IMR-90 (cell line): ENCODE results near the gene TBC1D9. TPM values are rescaled to one million over a fixed set of nuclear protein-coding genes. Genes with fewer than 3 reads are reported as not detected.

Experiments
- ATAC-seq: fragments of 200-7000 bp; cut with Tn5 transposase; 2 replicates; pipeline ENCODE4 v1.9.1; 2020; ENCODE audit warnings: low read depth, mild to moderate bottlenecking, moderate library complexity
- BruUV-seq: library from RNA; stranded (reverse); fragments of 400-500 nt; replicated peaks from 2 replicates; lab custom pipeline; 2021; lab: Mats Ljungman, UMichigan
- CTCF ChIA-PET: fragments of 300-600 bp; formaldehyde crosslinking; extraction: SDS; loops from one replicate; lab custom pipeline; 2021; ENCODE audit warnings: antibody characterized with exemption; lab: Yijun Ruan, JAX
- POLR2A ChIA-PET: fragments of 300-600 bp; sonication (Branson Sonifier 250); formaldehyde crosslinking; loops from one replicate; lab custom pipeline; 2022; ENCODE audit warnings: antibody characterized with exemption; ENCODE audit not compliant: unreplicated experiment; lab: Charles Lee
- DNase-seq: peaks from one replicate; pipeline ENCODE4 v3.0.0; 2013
- H2AFZ ChIP-seq: replicated peaks from 2 replicates; pipeline ENCODE3; 2013; ENCODE audit warnings: low read length, mild to moderate bottlenecking; ENCODE audit not compliant: poor library complexity
- H2AK5ac ChIP-seq: 2 replicates; pipeline ENCODE4 v1.6.1; 2013; ENCODE audit warnings: low read depth, low read length, inconsistent platforms
- H2AK9ac ChIP-seq: replicated peaks from 2 replicates; pipeline ENCODE3; 2013; ENCODE audit warnings: mild to moderate bottlenecking, low read depth, low read length, moderate library complexity; ENCODE audit not compliant: poor library complexity
- H2BK120ac ChIP-seq: 2 replicates; pipeline ENCODE4 v1.6.1; 2013; ENCODE audit warnings: low read depth, low read length, inconsistent platforms
- H2BK15ac ChIP-seq: 3 replicates; pipeline ENCODE4 v1.6.1; 2013; ENCODE audit warnings: low read depth, low read length, inconsistent platforms
- H2BK20ac ChIP-seq: 2 replicates; pipeline ENCODE4 v1.6.1; 2013; ENCODE audit warnings: low read depth, mild to moderate bottlenecking, inconsistent platforms, low read length, moderate library complexity
- H2BK5ac ChIP-seq: 2 replicates; pipeline ENCODE4 v1.6.1; 2013; ENCODE audit warnings: mild to moderate bottlenecking, low read depth, low read length, inconsistent platforms; ENCODE audit not compliant: poor library complexity, severe bottlenecking
- H3K14ac ChIP-seq: replicated peaks from 2 replicates; pipeline ENCODE4 v1.6.1; 2013; ENCODE audit warnings: low read depth, low read length, inconsistent platforms
- H3K18ac ChIP-seq: 2 replicates; pipeline ENCODE4 v1.6.1; 2013; ENCODE audit warnings: low read depth, low read length, control low read depth
- H3K23ac ChIP-seq: 2 replicates; pipeline ENCODE4 v1.6.1; 2013; ENCODE audit warnings: low read depth, low read length, inconsistent platforms
- H3K27ac ChIP-seq: 2 replicates; pipeline ENCODE4 v1.5.1; 2013; ENCODE audit warnings: mild to moderate bottlenecking, control low read depth, low read length; ENCODE audit not compliant: insufficient read depth
- H3K27me3 ChIP-seq: 2 replicates; pipeline ENCODE4 v1.6.1; 2013; ENCODE audit warnings: low read length; ENCODE audit not compliant: control insufficient read depth, insufficient read depth
- H3K36me3 ChIP-seq: 2 replicates; pipeline ENCODE4 v1.6.1; 2013; ENCODE audit warnings: low read length, mixed read lengths; ENCODE audit not compliant: control insufficient read depth, insufficient read depth
- H3K4ac ChIP-seq: 2 replicates; pipeline ENCODE4 v1.6.1; 2013; ENCODE audit warnings: low read depth, low read length, inconsistent platforms
- H3K4me1 ChIP-seq: 2 replicates; pipeline ENCODE4 v1.6.1; 2013; ENCODE audit warnings: low read length, mixed read lengths; ENCODE audit not compliant: control insufficient read depth, insufficient read depth
- H3K4me2 ChIP-seq: 2 replicates; pipeline ENCODE4 v1.6.1; 2013; ENCODE audit warnings: low read depth, mild to moderate bottlenecking, control low read depth, low read length, moderate library complexity
- H3K4me3 ChIP-seq: 2 replicates; pipeline ENCODE4 v1.5.1; 2013; ENCODE audit warnings: low read depth, mild to moderate bottlenecking, control low read depth, low read length, moderate library complexity; ENCODE audit not compliant: insufficient read depth
- H3K56ac ChIP-seq: 2 replicates; pipeline ENCODE4 v1.6.1; 2013; ENCODE audit warnings: low read length, inconsistent platforms; ENCODE audit not compliant: insufficient read depth; ENCODE audit errors: extremely low read depth
- H3K79me1 ChIP-seq, 2 experiments: 2 replicates each; pipeline ENCODE4 v1.6.1; 2013; ENCODE audit warnings: low read length in 2 of 2, inconsistent platforms in 1 of 2, low read depth in 1 of 2
- H3K9ac ChIP-seq: 2 replicates; pipeline ENCODE4 v1.6.1; 2013; ENCODE audit warnings: low read depth, low read length, control low read depth
- H3K9me1 ChIP-seq: 2 replicates; pipeline ENCODE4 v1.6.1; 2013; ENCODE audit warnings: low read length, inconsistent platforms; ENCODE audit not compliant: insufficient read depth
- H3K9me3 ChIP-seq: 2 replicates; pipeline ENCODE4 v1.6.1; 2013; ENCODE audit warnings: low read length; ENCODE audit not compliant: control insufficient read depth, insufficient read depth
- H4K20me1 ChIP-seq: 2 replicates; pipeline ENCODE4 v1.6.1; 2013; ENCODE audit warnings: low read length, inconsistent platforms; ENCODE audit not compliant: insufficient read depth
- H4K5ac ChIP-seq: 2 replicates; pipeline ENCODE4 v1.6.1; 2013; ENCODE audit warnings: mild to moderate bottlenecking, low read depth, low read length, control low read depth
- H4K8ac ChIP-seq, 2 experiments: 2 replicates each; pipeline ENCODE4 v1.6.1; 2013; ENCODE audit warnings: low read depth in 2 of 2, low read length in 2 of 2, control low read depth in 1 of 2, inconsistent platforms in 1 of 2
- H4K91ac ChIP-seq: 2 replicates; pipeline ENCODE4 v1.6.1; 2013; ENCODE audit warnings: low read depth, low read length, inconsistent platforms; ENCODE audit not compliant: insufficient read depth
- CEBPB ChIP-seq: IDR thresholded peaks from 2 replicates; pipeline ENCODE4 v1.6.1; 2012; ENCODE audit warnings: low read depth, low read length, improper control_type of control experiment
- FOS ChIP-seq: fragments of 150-350 bp; IDR thresholded peaks from 2 replicates; pipeline ENCODE4 v1.6.1; 2016; ENCODE audit warnings: low read depth, low read length
- MAFK ChIP-seq: IDR thresholded peaks from 2 replicates; pipeline ENCODE4 v1.6.1; 2012; ENCODE audit warnings: low read depth, low read length, improper control_type of control experiment
- MXI1 ChIP-seq: IDR thresholded peaks from 2 replicates; pipeline ENCODE4 v1.6.1; 2012; ENCODE audit warnings: low read depth, mild to moderate bottlenecking, low read length, moderate library complexity, borderline replicate concordance
- NFE2L2 ChIP-seq: fragments of 150-350 bp; IDR thresholded peaks from 2 replicates; pipeline ENCODE4 v1.6.1; 2016; ENCODE audit warnings: low read depth, mild to moderate bottlenecking, low read length
- RAD21 ChIP-seq: IDR thresholded peaks from 2 replicates; pipeline ENCODE4 v1.6.1; 2012; ENCODE audit warnings: low read length, improper control_type of control experiment
- RFX5 ChIP-seq: IDR thresholded peaks from 2 replicates; pipeline ENCODE4 v1.8.0; 2012; ENCODE audit warnings: low read depth, mild to moderate bottlenecking, low read length, moderate library complexity
- SMC3 ChIP-seq: fragments of 150-350 bp; IDR thresholded peaks from 2 replicates; pipeline ENCODE4 v1.6.1; 2016; ENCODE audit warnings: low read depth, mild to moderate bottlenecking, antibody characterized with exemption, low read length, moderate library complexity
- WGBS, 2 experiments: methylation state at CpG; one replicate each; pipeline versions ENCODE4 v1.1.5 to v1.1.7; 2013; ENCODE audit warnings: missing lambda C conversion rate in 2 of 2; ENCODE audit not compliant: insufficient read length in 1 of 2; ENCODE audit errors: extremely low coverage in 2 of 2; 5-methylcytosine and 5-hydroxymethylcytosine counted together
- dilution Hi-C: fragments of 300-500 bp; cut with HindIII; formaldehyde crosslinking; loops from one replicate; pipeline ENCODE4 v1.14.3; 2018; ENCODE audit warnings: low sequenced_read_pairs; ENCODE audit not compliant: unreplicated experiment
- in situ Hi-C: fragments of 300-500 bp; cut with MboI; formaldehyde crosslinking; loops from 3 replicates; pipeline ENCODE4 v1.14.3; 2019; ENCODE audit warnings: low sequenced_read_pairs, inconsistent platforms, mixed read lengths
- intact Hi-C: fragments of 100-400 bp; cut with micrococcal nuclease; formaldehyde crosslinking; loops from 2 replicates; pipeline ENCODE4 v1.10.0; 2022
- polyA plus RNA-seq, 3 experiments: library from polyadenylated mRNA; depleted of rRNA; stranded (reverse); fragments of >200 nt; gene quantifications; 2 replicates each; pipeline ENCODE4 v1.2.3, GENCODE V29; 2012; ENCODE audit warnings: low replicate concordance in 1 of 3
- total RNA-seq: library from RNA; depleted of rRNA; stranded (reverse); fragments of >200 nt; gene quantifications from 2 replicates; pipeline ENCODE4 v1.2.3, GENCODE V29; 2012
- TF ChIP-seq, protein P1 (sequence below): conservative IDR thresholded peaks from 2 replicates; pipeline ENCODE4 v1.5.1; 2012; ENCODE audit warnings: mild to moderate bottlenecking, low read depth, low read length, improper control_type of control experiment

TBC1D9 gene
- total and polyA plus RNA-seq, 2 of the 4 experiments (the other 2 are of a cell fraction), result 11.7 to 15.2 TPM

- no peak overlapping the region for H2BK5ac ChIP-seq
- CTCF ChIA-PET, result interaction anchor here (1.0 to 1.2 kb wide), 2 partner anchors 13 to 15 kb away, joined by 4 read pairs; no protein-coding TSS in a partner anchor
These were observed 20.3 kb downstream of the TBC1D9 start for GRCh38 chr4:140735779-140736391.

More at GRCh38 chr4:140735779-140736391, 20.3 kb downstream of the TBC1D9 start:
- Histone ChIP-seq H4K20me1 (peaks cover 5% of the 10 kb centered on the region; the same call in 1 of the 2 replicates), H4K8ac (no peak overlapping the region), H3K79me1 (peaks cover 10 to 32% of the 10 kb centered on the region in 2 experiments), H3K9me3 (no peaks in the 10 kb centered on the region), H3K27ac (no peak overlapping the region), H3K4me1 (peaks cover 10% of the 10 kb centered on the region), H2BK120ac (no peak overlapping the region), H3K9ac (no peak overlapping the region), H3K4me3 (no peak overlapping the region), H3K9me1 (peaks cover 5% of the 10 kb centered on the region), H3K56ac (no peak overlapping the region), H2BK20ac (no peak overlapping the region), H3K18ac (peak overlapping the region; percentile 64; the same call in 1 of the 2 replicates), H2AFZ (no peak overlapping the region), H3K23ac (0 out of 2 replicates have a peak overlapping the region, but pooled peaks have one; percentile 3), H3K27me3 (no peaks in the 10 kb centered on the region), H4K91ac (no peak overlapping the region), H3K4ac (no peak overlapping the region), H4K5ac (no peak overlapping the region), H3K14ac (no peak overlapping the region), H3K36me3 (no peaks in the 10 kb centered on the region), H2AK9ac (no peak overlapping the region), H2AK5ac (no peak overlapping the region), H3K4me2 (no peak overlapping the region), H2BK15ac (no peak overlapping the region)
- intact Hi-C loops (no loop called here), dilution Hi-C loops (no loop called here), in situ Hi-C loops (no loop called here)
- TF ChIP-seq MXI1 (no peak), MAFK (no peak), SMC3 (no peak), FOS (no peak), CEBPB (no peak), RAD21 (no peak), RFX5 (no peak), NFE2L2 (no peak)
- TF ChIP-seq, protein P1, sequence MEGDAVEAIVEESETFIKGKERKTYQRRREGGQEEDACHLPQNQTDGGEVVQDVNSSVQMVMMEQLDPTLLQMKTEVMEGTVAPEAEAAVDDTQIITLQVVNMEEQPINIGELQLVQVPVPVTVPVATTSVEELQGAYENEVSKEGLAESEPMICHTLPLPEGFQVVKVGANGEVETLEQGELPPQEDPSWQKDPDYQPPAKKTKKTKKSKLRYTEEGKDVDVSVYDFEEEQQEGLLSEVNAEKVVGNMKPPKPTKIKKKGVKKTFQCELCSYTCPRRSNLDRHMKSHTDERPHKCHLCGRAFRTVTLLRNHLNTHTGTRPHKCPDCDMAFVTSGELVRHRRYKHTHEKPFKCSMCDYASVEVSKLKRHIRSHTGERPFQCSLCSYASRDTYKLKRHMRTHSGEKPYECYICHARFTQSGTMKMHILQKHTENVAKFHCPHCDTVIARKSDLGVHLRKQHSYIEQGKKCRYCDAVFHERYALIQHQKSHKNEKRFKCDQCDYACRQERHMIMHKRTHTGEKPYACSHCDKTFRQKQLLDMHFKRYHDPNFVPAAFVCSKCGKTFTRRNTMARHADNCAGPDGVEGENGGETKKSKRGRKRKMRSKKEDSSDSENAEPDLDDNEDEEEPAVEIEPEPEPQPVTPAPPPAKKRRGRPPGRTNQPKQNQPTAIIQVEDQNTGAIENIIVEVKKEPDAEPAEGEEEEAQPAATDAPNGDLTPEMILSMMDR, result no peak
- ATAC-seq (no peak), DNase-seq (no peak)
- no TSS peak for BruUV-seq
- WGBS, 2 experiments, result no CpG with 5 or more reads among the region's 4 CpGs
- POLR2A ChIA-PET, result no interaction called here
